ENCODE results near the gene FAM124A. TPM values are rescaled to one million over a fixed set of nuclear protein-coding genes. Genes with fewer than 3 reads are reported as not detected.
A peak's percentile ranks its signal among the peaks of the same experiment; 100 is the strongest.

FAM124A gene, protein sequence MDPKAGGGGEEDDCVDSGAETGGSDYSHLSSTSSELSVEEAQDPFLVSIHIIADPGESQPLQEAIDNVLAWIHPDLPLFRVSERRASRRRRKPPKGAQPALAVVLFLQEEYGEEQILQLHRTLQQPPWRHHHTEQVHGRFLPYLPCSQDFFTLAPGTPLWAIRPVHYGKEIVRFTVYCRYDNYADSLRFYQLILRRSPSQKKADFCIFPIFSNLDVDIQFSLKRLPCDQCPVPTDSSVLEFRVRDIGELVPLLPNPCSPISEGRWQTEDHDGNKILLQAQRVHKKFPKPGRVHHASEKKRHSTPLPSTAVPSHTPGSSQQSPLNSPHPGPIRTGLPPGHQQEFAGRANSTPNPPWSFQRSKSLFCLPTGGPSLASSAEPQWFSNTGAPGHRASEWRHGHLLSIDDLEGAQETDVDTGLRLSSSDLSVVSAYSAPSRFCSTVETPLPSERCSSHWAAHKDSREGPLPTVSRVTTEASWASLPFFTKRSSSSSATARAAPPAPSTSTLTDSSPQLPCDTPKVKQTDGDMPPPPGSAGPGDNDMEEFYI
- polyA plus RNA-seq (2013, experiment 1 of 2; ENCODE audit: insufficient read length): 0.21 TPM
- polyA plus RNA-seq (2013, experiment 2 of 2; ENCODE audit: insufficient read length): 0.22 TPM

DNA sequence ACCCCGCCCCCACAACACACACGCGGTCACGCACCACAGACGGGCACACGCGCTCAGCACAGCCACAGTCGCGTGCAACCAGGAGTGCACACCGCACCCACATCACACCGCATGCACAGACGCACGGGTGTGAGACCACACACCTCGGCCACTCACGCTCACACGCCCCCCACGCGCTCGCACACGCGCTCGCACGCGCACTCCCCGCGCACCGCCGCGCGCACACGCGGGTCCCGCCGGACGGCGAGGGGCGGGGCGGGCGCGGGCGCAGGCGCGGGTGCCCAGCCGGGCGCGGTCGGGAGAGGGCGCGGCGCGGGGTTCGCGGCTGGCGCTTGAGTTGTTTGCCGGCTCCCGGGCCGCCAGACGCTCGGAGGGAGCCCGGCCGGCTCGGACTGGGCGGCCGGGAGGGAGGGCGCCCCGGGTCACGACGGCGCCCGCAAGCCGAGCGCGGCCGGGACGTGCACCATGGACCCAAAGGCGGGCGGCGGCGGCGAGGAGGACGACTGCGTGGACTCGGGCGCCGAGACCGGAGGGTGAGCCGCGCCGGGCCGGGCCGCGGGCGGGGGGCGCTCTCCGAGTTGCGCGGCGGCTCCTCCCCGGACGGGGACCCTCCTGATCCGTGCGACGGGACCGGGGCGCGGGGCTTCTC, at the start of gene FAM124A:
Gene FAM124A, plus strand, starts transcription at position 362 of the 649 bp plus-strand sequence. Its CDS starts 104 bp downstream, at position 466.
- DNase-seq: peak; percentile 38

DNA sequence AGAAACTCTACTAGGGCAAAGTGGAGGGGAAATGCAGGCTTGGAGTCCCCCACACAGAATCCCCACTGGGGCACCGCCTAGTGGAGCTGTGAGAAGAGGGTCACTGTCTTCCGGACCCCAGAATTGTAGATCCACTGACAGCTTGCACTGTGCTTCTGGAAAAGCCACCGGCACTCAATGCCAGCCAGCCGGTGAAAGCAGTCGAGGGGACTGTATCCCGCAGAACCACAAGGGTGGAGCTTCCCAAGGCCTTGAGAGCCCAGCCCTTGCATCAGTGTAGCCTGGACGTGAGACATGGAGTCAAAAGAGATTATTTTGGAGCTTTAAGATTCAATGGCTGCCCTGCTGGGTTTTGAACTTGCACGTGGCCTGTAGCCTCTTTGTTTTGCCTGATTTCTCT, 47.2 kb upstream of the FAM124A start:
- DNase-seq: no peak

DNA sequence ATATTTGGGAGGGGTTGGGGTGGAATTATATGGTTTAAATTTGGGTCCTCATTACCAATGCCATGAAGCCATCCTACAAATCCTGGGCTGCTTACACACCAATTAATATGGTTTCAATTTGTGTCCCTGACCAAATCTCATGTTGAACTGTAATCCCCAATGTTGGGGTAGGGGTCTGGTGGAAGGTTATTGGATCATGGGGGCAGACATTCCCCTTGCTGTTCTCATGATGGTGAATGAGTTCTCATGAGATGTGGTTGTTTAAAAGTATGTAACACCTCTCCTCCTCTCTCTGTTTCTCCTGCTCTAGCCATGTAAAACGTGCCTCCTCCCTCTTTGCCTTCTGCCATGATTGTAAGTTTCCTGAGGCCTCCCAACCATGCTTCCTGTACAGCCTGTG, 46.6 kb upstream of the FAM124A start:
- DNase-seq: no peak

DNA sequence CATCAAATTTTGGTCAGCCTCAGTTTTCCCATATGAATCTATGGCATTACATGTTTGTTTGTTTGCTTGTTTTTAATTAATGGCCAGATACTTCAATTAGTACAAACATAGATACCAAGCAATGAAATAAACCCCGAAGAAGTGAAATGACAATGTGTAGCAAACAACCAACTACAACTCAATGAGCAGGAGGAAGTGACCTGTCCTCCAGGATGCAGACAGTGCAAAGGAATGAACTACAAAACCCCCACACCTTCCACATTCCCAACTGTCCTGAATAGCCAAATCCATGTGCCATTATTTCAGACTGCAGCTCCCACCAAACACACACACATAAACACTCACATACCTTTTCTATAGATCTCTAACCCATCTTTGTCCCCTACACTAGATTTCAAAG, 45.0 kb upstream of the FAM124A start:
- no peak for DNase-seq

DNA sequence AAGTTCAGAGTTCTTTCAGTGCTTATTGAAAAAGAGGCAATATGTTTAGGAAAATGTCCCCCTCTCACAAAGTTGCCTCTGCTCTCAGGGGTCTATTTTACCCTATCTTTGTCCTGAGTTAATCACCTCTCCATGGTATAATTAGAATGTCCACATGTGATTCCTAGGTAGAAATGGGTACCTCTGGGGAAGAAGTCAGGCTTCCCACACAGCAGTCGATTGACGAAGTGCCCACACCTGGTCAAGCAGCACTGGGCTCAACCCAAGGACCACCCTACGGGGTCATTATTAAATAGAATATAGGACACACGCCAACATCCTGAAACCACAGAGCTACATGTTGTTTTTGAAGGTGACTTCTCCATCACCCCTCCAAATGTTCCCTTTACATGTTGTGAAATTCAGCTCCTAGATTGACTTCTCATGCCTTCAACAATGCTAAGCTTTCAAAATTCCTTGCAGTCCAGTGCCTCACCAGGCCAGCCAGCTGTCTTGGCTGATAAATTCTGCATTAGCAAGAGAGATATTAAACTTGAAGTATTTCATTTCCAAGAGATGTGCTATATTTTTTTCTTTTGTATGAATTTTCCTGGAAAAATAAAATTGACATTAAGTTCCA, 43.6 kb upstream of the FAM124A start:
- DNase-seq: no peak

DNA sequence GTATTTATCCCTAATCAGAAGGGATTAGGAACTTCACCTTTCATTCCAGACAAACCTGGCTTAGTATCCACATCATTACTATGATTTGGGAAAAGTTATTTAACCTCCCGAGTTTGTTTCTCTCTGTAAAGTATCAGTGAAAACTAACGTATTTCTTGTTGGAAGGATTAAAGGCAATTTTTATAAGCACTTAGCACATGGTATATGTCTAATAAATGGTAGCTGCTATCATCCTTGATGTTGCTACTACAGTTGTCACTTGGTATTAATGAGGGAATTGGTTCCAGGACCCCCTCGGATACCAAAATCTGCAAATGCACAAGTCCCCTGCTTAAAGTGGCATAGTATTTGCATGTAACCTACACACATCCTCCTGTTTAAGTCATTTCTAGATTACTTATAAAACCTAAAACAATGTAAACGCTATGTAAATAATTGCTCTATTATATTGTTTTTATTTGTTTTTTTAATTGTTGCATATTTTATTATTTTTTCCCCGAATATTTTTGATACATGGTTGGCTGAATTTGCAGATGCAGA, 42.7 kb upstream of the FAM124A start:
- no peak for DNase-seq

DNA sequence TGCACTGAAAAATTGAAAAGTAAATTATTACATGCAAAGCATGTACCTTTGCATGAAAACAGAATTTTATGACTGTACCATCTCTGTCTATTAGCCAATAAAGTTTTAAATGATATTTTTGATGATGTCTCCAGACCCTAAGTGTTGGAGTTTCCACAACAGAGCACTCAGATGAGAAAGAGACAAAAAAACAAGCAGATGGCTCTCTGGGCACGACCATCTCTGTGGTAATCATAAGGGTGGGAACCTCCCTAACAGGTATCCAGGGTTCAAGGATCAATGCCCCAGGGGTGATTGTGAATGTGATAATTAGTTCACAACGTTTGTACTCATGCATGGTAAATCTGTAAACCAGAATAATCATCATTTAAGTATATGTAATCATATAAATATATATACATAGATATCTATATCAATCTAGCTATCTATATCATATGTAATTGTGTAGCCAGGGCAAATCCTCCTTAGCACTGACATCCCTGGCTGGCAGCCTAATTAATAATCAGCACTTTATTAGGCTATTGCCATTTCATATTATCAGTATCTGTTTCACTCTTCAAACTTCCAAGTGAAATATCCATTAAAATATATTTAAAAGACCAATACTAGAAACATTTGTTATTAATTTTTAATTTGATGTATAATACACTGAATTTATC, 41.2 kb upstream of the FAM124A start:
- no peak for DNase-seq

DNA sequence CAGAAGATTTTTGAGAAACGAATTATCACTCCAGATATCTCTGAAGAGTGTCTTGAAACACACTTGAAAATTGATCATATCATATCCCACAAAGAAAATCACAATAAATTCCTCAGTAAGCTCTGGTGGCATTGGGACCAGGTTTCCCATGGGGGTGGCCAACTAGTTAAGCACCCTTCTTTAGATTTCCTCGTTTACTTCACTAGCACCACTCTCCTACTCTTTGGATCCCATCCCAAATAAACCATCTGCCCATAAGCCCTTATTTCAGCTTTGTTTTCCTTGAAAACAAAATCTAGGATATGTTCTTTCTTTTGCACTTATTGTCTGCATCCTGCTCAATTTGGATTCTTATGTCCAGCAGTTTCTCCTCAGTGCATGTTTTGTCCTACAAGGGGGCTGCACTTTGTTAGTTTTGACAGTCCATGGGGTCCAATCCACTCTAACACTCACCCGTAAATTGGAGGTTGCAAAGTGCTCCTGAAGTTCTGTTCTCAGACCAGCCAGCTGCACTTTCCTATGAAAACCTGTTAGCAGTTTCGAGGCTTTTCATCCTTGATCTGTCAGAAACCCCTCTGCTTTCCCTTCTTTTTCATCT, 40.3 kb upstream of the FAM124A start:
- no peak for DNase-seq

DNA sequence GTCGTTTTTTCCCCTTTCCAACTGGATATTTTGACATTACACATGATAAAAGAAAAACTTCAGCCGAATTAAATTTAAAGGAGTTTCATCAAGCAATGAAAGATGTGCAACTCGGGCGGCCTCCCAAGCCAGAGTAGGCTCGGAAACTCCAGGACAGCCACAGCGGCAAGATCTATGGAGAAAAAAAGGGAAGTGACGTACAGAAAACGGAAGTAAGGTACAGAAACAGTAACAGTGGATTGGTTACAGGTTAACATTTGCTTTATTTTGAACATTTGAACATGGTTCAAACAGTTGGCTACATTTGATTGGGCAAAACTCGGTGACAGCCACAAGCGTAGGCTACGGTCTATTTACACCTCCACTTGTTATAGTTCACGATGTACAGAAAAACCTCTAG, 30.5 kb upstream of the FAM124A start:
- no peak for DNase-seq

DNA sequence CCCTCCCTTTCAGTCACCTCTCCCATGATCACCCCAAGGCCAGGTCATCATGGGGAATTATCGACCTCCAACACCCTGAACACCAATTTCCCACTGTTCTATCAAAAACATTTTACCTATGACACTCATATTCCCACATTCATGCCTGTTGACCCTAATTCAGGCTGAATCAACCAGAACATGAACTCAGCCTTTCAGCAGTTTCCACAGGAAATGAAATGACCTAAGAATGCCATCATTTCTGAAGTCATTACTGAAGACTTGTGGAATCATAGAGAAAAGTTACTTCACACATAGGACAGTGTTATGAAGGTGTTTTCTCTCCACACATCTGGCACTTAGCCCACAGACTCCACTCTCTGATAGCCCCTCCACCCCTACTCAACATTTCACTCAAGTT, 29.9 kb upstream of the FAM124A start:
- DNase-seq: no peak

DNA sequence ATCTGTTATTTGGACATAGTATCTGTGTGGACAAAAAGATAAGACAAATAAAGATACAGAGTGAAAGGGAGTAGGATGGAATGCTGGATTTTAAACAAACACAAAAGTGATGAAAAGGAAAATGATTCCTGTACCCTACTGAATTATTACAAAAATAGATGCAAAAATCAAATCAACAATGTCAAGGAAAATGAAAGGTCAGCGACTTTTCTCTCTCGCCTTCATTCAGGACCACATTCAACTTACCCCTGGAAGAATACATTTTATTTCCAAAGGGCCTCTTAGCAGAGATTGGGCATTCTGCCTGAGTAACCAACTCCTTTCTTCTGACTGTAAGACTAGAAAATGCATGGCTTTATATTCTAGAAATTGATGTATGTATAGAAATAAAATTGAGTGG, 28.8 kb upstream of the FAM124A start:
- DNase-seq: no peak

DNA sequence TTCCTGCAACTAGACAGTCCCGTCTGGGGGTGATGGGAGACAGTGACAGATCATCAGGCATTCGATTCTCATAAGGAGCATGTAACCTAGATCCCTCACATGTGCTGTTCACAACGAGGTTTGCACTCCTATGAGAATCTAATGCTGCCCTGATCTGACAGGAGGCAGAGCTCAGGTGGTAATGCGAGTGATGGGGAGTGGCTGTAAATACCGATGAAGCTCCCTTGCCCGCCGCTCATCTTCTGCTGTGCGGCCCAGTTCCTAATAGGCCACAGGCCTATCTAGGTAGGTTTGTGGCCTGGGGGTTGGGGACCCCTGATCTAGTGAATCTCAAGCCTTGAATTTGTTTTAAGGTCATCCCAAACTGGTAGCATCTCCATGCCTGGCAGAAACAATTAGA, 27.3 kb upstream of the FAM124A start:
- no peak for DNase-seq

DNA sequence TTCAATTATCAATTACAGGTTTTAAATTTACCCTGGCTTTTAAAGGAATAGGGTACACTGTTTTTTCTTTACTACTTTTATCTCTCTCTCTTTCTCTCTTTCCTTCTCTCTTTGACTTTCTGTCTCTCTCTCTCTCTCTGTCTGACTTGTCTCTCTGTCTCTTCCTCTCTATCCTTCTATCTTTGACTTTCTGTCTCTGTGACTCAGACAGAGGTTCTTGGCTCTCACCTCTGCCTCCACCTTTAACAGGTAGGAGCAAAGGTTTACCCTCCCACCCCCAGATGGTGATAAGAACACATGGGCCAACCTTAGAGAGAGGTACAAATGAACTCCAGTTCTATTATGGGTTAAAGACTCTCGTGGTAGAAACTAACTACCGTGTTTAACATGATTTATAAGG, 20.3 kb upstream of the FAM124A start:
- no peak for DNase-seq

DNA sequence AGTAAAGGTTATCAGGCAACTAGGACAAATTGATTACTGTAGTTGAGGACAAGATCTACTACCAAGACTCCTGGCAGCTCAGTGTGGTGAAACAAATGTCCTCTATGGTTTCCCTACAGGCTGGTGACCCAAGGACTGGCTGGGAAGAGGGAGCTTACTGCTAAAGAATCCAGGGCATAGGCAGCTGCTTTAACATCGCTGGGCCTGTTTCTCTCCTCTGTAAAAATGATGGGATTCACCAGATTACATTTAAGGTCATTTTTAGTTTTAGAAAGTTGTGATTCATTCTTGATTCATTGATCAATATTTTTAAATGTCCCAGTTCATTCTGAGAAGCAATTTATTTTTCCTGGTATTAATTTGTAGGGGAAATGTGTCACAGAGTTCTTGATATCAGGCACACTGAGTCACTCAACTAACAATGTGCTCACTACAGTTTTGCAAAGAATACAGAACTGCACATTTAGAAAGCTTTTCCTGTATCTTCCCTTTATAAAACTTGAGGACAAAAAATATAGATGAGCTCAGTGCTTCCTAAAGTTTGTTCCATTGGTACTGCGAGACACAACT, 19.6 kb upstream of the FAM124A start:
- DNase-seq: no peak

DNA sequence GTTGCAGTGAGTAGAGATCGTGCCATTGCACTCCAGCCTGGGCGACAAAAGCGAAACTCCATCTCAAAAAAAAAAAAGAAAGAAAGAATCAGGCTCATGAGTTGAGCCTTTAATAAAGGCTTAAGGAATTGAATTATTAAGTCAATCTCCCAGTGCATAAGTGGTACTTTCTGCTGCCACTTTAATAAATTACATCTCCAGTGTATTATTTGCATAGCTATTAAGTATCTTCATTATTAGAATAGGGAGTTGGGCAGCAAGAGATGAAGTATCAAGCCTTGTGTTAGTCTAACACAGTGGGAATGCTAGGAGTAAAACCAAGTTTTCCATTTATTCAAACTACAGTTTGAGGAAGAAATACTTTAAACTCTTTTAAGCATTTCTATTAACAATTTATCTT, 15.6 kb upstream of the FAM124A start:
- no peak for DNase-seq

DNA sequence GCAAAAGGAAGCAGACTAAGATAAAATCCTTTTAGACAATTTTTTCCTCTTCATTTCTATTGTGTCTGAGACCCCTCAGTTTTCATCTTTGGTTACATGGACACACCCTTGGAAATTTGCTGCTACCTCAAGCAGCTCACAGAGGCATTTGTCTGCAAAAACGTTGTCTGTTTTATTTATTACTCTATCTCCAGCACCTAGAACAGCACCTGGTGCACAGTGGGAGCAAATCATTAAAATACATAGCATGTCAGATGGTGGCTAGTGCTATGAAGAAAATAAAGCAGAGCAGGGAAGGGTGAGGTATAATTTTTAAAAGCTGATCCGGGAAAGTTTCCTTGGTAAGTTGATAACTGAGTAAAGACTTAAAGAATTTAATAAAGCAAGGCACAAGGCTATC, 14.3 kb upstream of the FAM124A start:
- DNase-seq: no peak

DNA sequence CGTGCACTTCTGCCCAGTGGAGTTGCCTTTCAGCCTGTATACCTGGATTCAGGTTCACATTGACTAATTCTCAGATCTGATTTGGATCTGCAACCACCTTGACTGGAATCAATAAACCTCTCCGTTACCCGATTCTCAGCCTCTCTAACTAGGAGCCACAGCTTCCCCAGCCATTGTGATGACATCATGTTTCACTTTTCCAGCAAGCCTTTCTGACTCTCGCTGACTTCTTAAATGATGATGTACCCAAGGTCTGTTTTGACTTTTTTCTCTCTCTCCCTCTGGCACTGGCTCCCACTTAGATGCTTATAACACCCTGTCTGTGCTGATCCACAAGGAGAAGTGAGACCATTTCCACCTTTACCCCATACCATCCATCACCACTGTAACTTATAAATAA, 13.5 kb upstream of the FAM124A start:
- no peak for DNase-seq

DNA sequence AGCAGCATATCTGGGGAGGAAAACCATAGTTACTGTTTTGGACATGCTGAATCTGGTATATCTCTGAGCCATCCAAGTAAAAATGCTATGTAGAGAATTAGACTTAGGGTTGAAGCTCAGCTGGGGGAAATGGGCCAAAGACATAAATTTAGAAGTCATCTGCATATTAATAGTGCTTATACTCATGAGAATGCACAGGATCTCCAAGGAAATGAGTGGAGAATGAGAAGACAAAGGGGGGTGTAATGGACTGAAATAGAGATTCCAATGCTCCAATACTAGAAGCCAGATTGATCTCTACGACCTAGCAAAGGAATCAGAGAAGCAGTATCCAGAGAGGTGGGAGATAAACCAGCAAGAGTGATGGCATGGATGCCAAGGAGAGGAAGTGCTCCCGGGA, 10.3 kb upstream of the FAM124A start:
- DNase-seq: no peak

DNA sequence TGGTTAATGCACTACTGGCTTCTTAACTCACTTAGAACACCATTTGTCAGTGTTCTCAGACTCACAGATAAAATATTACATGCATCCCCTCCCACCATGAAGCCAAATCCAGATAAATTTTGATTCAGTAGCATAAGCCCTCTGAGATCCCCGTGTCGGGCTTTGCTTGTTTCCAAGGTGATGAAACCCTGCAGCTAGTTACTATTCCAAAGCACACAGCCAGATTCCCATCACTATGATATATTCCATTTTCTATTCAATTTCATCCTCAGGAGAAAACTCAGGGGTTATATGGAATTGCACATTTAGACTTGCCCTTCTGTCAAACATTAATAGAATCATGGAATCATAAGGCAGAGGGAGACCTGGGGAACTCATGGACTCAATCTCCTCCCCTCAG, 9.4 kb upstream of the FAM124A start:
- no peak for DNase-seq

DNA sequence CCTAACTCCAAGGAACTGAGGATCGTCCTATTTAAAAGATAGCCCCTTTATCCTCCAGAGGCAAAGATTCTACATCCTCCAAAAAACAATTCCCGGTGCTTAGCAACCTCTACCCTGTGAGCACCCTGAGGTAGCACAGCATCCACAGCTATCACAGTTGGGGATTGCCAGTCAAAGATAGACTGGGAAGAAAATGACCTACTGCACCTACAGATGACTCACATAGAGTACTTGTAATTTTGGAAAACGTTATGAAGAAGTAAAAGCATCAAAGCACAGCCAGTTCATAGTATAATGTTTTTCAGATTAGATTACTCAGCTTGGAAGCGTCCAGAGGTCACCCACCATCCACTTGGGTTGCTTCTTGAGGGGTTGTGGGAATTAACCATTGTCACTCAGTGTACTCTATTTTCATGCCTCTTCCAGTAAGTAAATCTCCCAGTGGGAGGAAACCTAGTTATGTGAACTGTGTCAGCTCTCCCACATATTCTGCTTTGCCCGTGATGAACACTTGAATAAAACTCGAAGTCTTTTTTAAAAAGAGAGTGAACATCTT, 8.9 kb upstream of the FAM124A start:
- no peak for DNase-seq

DNA sequence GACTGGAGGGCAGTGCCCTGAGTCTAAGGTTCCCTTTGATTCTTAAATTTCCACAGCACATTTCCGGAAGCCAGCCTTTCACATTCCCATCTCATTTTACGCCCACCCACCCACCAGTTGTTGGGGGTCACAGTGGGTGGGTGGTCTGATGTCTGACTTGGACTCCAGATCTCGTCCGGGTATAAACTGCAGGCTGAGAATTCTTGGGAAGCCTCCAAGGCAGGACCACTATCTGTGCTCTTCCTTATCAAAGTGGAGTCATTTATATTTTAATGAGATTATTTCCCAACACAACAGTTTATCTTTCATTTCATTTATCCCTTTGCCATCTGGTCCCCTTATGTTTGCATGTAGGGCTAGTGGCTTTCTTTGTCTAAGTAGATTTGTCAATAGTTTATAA, 3.6 kb upstream of the FAM124A start:
- DNase-seq: no peak

DNA sequence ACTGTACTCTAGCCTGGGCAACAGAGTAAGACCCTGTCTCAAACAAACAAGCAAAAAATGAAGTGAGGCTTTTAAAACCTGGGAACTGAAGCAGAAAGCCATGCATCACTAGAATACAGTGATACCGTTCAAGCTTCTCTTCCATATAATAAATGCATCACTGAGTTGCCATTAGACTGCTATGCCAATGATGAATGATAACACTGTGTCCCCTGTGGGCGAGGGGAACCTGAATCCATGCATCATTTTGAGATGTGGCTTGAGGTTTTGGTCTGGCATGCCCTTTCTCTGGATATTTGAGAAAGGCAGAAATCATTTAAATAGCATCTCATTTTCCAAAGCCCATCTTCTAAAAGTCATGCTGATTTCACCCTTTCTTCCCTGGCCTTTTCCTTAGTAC, 1.5 kb upstream of the FAM124A start:
- DNase-seq: no peak

Measured in fibroblast of skin of abdomen (primary cell).